HG03469 (cell line): Measurements from ENCODE around the gene VWCE.
"Not testable (repeated sequence)": the region's sequence is repeated elsewhere in the genome, so short reads cannot be mapped to it uniquely, and the experiment has no call there.

ENCODE experiments used
- ATAC-seq: cut with Tn5 transposase; IDR thresholded peaks from one replicate; pipeline ENCODE4 v1.9.1; 2021; ENCODE audit warnings: mild to moderate bottlenecking, moderate library complexity, moderate number of reproducible peaks; ENCODE audit not compliant: unreplicated experiment

VWCE gene

DNA sequence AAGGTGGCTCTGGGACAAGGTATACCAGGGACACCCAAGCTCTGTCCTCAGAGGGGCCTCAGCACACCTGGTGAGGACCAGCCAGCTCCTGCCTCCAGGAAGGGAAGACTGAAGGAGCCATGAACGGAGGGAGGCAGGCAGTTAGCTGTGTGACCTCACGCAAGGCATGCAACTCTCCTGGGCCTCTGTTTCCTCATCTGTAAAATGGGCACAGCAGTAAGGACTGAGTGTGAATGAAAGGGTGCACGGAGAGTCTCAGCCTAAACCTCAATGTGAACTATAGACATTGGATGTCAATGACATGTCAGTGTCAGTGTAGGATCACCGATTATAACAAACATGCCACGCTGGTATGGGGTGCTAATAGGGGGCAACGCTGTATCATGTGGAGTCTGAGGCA lies 35.8 kb downstream of the VWCE start:
- ATAC-seq = no peak

DNA sequence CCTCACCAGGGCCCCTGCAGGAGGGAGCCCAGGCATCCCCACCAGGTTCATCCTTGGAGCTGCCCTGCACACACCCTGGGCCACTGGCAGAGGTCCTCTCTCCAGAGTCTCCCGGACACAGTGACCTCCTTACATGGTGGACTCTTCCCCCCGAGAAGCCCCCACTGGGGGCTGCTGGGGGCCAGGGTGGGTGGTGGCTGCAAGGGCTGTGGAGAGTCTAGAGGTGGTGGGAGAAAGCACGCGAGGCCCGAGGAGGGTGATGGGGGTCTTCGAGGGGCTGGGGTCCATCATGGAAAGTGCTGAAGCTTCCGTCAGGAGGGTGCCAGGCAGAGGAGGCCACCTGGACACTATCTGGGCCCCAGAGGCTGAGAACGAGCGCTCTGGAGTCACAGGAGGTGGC lies 36.6 kb downstream of the VWCE start:
- no peak for ATAC-seq

DNA sequence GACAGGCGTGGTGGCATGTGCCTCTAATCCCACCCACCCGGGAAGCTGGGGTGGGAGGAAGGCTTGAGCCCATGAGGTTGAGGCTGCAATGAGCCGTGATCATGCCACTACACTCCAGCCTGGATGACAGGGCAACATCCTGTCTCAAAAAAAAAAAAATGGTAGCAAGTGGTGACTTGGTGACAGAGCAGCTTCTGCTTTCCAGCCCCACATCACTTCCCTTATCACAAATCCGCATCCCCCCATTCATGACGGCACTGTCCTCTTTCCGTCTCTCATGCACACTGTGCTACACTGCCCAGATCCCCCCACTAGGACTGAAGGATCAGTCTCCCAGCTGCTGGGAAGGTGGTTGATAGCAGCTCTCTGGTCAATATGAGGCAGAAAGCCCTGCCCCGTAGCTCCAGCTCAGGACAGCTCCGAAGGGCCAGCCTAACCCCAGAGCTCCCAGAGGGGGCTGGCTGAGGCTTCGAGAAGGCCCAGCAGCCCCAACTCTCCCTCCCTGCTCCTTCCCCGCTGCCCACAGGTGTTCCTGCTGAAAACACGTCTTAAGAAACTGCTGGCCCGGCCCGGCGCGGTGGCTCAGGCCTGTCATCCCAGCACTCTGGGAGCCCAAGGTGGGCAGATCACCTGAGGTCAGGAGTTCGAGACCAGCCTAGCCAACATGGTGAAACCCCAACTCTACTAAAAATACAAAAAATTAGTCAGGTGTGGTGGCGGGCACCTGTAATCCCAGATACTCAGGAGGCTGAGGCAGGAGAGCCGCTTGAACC lies 38.2 kb downstream of the VWCE start:
- ATAC-seq = no peak

DNA sequence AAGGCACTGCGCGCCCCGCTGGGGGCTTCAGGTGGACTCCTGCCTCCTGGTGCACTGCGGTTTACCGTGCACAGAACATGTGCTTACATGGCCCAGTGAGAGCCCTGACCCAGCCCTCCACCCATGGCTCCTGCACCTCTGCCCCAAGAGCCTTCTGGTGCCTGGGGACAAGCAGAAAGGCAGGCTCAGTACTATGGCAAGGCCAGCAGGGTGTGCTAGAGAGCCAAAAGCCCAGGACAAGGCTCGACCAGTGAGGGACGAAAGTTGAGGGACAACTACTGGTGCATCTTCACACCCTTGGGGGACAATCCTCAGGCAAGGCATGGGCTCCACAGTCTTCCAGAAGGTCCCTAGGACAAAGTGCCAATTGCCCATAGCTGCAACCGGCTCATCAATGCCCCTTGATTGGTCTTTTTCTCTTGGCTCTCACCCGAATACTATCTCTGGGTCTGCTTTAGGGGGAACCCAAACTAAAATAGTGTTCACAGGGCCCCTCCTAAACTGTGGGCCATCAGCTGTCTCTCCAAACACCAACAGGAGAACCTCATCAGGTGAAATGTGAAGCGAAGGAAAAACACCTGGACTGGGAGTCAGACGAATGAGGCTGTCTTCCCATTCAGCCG lies 40.6 kb downstream of the VWCE start:
- ATAC-seq = no peak

DNA sequence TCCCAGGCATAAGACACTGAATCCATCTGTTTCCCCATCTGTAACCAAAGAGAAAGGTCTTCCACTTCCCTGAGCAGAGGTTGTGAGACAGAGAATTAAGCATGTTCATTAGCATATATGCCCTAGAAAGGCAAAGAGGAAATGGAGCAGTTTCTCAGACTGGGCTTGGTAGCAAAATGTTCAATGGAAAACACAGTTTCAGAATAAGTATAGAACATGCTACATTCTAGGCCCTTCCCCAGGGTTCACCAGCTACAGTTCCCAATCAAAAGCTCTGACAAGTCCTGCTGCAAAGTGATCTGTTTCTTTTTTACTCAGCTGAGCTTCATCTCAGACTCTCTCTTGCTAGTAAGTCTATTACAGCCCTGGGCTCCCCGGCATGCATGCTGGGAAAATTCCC lies 42.8 kb downstream of the VWCE start:
- ATAC-seq = not testable (repeated sequence)

DNA sequence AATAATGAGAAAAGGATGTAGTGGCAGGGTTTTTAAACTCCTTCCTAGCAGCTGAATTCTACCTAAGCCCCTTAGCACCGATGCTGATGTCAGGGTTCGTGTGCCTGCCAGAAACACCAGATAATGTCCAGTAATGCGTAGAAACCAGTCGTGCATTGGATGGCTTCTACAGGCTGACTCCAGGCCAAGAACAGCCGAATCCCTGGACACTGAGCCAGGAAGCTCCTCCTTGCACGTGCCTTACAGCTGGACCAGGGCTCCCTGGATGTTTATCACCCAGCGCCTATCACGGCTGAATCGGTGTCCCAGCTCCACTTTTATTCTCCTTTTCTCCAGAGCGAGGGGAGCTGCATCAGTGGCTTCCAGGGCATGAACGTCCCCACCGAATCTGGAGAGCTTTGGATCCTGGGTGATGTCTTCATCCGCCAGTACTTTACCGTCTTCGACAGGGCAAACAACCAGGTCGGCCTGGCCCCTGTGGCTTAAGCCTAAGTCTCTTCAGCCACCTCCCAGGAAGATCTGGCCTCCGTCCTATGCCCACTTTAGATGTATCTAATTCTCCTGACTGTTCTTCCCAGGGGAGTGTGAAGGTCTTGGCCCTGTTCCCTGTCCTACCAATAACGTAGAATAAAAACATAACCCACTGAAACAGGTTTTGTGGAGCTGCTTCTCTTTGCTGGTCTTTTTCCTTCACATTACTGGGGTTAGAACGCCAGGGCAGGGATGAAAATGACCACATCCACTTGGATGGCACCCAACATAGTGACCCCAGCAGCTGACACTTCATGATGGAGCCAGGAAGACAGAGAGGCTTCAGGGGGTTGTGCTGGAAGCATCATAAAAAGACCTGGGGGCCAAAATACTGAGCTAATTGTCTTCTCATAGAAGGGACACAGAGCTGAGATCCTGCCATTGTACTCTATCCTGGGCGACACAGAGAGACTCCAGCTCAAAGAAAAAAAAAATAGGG lies 44.0 kb downstream of the VWCE start:
- ATAC-seq = not testable (repeated sequence)

DNA sequence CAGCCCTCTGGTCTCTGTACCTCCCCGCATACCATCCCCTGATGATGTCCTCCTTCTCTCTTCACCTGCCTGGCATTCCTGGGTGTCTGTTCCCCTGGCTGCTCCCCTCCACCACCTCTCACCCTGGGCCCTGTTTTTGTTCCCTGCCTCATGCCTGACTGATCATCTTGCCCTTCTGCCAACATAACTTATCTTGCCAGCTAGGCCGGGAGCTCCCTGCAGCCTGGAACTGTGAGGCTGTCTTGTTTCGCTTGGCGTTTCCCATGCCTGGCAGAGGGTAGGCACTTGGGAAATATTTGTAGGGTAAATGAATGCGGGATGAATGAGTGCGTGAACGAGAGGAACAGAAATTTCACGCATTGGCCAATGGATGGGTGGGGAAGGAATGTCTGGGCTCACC lies 45.9 kb downstream of the VWCE start:
- ATAC-seq = not testable (repeated sequence)

DNA sequence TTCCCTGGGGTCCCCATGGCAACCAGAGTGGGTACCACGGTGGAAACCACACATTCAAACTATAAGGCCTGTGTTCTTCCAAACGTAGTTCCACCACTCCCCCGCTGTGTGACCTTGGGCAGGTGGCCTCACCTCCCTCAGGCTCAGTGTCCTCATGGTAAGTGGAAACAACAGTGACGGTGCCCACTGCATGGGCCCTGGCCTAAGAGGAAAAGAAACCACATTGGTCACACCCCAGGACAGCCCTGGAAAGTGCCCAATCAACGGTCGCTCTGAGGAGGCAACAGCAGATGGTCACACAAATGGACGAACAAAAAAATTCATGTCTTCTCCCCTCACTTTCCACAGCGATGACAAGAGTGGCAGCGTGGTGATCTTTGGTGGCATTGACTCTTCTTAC lies 47.0 kb downstream of the VWCE start:
- not testable (repeated sequence) for ATAC-seq

DNA sequence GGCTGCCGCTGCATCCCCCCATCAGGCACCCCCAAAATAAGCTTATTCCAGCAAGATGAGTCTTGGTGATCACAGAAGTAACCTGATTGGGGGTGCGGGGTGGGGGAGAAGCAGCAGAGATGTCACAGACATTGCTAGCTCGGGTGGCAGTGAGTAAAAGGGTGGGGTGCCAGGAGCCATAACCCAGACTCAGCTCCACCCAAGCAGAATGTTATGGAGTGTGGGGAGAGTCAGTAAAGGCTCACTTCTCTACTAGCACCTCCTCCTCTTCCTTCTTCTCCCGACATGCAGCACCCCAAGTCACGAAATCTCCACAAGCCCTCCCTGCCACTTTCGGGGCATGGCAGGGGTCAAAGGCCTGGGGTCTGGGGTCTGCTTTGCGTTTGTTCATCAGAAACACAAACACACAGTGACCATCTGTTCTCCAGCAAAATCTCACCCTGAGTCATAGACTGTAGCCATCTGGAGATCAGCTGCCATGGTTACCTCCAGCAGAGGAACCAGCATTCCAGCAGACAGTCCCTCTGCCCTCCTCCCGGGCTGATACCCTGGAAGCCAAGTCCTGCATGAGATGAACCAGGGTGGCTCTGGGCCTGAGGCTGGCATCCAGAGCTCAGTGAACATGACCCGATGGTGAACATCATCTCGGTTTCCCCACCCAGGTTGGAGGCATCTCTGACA lies 49.7 kb downstream of the VWCE start:
- ATAC-seq = not testable (repeated sequence)

DNA sequence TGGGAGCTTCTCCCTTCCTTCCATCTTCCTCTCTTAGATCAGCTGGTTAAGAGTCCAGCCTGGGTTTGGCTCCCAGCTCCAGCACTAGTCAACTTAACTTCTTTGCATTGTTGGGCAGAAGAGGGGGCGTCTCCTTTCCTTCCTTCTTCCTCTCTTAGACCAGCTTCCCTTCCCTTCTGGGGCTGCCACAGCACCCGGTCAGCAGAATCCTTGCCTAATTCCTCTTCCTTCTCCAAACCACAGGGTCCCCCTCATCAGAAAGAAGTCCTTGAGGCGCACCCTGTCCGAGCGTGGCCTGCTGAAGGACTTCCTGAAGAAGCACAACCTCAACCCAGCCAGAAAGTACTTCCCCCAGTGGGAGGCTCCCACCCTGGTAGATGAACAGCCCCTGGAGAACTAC lies 53.6 kb downstream of the VWCE start:
- not testable (repeated sequence) for ATAC-seq

DNA sequence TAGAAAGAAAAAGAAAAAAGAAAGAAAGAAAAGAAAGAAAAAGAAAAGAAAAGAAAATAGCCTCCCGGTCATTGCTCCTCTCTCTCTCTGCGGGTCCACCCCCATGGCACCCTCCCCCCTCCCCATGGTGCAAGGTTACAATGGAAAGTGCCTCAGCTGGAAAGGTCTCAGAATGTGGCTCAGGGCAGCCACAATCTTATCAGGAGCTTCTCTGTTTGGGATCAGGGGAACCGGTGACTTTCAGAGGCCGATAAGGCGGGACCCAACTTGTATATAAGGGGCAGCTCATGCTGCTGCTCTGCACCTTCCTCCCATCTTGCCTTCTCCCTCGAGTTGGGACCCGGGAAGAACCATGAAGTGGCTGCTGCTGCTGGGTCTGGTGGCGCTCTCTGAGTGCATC lies 54.2 kb downstream of the VWCE start, which contains the start of gene PGA5:
Gene PGA5 (plus strand): TSS at position 301 of the 400 bp plus-strand sequence. CDS start 52 bp downstream, at position 353.
- not testable (repeated sequence) for ATAC-seq

DNA sequence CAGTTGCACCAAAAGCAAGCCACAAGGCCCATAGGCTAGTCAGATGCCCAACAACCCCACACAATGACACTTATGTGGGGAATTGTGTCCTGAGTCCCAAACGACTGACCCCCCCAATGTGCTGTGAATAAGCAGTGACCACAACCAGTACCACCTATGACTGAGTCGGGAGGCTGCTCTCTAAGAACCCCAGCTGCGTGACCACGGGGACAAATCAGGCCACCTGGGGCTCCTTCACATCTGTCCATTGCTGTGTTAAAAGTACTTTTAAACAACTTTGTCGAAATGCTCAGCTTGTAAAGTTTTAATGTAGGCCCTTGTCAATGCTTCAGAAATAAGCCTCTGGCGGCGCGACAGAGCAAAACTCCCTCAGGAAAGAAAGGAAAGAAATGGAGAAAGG lies 54.8 kb downstream of the VWCE start:
- not testable (repeated sequence) for ATAC-seq

DNA sequence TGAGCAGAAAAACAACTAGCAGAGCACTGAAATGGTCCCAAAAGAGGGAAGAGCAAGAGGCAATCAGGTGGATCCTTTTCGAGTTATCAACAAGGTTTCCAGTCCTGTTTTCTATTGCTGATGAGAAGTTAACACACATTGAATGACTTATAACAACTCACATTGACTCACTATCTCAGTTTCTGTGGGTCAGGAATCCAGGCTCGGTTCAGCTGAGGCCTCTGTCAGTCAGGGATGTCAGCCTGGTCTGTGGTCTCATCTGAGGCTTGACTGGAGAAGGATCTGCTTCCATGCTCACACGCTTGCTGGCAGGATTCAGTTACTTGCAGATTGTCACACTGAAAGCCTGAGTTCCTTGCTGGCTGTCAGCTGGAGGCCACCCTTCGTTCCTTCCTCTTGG lies 58.0 kb downstream of the VWCE start:
- not testable (repeated sequence) for ATAC-seq

DNA sequence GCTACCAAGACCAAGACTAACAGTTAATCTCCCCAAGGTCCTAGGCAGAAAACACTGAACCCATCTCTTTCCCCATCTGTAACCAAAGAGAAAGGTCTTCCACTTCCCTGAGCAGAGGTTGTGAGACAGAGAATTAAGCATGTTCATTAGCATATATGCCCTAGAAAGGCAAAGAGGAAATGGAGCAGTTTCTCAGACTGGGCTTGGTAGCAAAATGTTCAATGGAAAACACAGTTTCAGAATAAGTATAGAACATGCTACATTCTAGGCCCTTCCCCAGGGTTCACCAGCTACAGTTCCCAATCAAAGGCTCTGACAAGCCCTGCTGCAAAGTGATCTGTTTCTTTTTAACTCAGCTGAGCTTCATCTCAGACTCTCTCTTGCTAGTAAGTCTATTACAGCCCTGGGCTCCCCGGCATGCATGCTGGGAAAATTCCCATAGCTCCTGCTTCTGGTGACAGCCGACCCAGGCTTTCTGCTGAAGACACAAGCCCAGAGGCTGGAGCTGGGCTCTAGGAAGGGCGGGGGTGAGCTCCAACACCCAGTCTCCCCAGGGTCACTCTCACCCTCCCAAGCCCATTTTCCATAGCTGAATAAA lies 62.5 kb downstream of the VWCE start:
- ATAC-seq = not testable (repeated sequence)

DNA sequence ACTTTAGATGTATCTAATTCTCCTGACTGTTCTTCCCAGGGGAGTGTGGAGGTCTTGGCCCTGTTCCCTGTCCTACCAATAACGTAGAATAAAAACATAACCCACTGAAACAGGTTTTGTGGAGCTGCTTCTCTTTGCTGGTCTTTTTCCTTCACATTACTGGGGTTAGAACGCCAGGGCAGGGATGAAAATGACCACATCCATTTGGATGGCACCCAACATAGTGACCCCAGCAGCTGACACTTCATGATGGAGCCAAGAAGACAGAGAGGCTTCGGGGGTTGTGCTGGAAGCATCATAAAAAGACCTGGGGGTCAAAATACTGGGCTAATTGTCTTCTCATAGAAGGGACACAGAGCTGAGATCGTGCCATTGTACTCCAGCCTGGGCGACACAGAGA lies 63.5 kb downstream of the VWCE start:
- not testable (repeated sequence) for ATAC-seq

DNA sequence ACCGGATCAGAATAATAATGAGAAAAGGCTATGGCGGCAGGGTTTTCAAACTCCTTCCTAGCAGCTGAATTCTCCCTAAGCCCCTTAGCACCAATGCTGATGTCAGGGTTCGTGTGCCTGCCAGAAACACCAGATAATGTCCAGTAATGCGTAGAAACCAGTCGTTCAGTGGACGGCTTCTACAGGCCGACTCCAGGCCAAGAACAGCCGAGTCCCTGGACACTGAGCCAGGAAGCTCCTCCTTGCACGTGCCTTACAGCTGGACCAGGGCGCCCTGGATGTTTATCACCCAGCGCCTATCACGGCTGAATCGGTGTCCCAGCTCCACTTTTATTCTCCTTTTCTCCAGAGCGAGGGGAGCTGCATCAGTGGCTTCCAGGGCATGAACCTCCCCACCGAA lies 64.1 kb downstream of the VWCE start:
- ATAC-seq = not testable (repeated sequence)

DNA sequence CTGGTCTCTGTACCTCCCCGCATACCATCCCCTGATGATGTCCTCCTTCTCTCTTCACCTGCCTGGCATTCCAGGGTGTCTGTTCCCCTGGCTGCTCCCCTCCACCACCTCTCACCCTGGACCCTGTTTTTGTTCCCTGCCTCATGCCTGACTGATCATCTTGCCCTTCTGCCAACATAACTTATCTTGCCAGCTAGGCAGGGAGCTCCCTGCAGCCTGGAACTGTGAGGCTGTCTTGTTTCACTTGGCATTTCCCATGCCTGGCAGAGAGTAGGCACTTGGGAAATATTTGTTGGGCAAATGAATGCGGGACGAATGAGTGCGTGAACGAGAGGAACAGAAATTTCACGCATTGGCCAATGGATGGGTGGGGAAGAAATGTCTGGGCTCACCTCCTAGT lies 65.7 kb downstream of the VWCE start:
- not testable (repeated sequence) for ATAC-seq

DNA sequence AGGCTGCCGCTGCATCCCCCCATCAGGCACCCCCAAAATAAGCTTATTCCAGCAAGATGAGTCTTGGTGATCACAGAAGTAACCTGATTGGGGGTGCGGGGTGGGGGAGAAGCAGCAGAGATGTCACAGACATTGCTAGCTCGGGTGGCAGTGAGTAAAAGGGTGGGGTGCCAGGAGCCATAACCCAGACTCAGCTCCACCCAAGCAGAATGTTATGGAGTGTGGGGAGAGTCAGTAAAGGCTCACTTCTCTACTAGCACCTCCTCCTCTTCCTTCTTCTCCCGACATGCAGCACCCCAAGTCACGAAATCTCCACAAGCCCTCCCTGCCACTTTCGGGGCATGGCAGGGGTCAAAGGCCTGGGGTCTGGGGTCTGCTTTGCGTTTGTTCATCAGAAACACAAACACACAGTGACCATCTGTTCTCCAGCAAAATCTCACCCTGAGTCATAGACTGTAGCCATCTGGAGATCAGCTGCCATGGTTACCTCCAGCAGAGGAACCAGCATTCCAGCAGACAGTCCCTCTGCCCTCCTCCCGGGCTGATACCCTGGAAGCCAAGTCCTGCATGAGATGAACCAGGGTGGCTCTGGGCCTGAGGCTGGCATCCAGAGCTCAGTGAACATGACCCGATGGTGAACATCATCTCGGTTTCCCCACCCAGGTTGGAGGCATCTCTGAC lies 68.5 kb downstream of the VWCE start:
- ATAC-seq = not testable (repeated sequence)

DNA sequence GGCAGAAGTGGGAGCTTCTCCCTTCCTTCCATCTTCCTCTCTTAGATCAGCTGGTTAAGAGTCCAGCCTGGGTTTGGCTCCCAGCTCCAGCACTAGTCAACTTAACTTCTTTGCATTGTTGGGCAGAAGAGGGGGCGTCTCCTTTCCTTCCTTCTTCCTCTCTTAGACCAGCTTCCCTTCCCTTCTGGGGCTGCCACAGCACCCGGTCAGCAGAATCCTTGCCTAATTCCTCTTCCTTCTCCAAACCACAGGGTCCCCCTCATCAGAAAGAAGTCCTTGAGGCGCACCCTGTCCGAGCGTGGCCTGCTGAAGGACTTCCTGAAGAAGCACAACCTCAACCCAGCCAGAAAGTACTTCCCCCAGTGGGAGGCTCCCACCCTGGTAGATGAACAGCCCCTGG lies 72.4 kb downstream of the VWCE start:
- not testable (repeated sequence) for ATAC-seq

DNA sequence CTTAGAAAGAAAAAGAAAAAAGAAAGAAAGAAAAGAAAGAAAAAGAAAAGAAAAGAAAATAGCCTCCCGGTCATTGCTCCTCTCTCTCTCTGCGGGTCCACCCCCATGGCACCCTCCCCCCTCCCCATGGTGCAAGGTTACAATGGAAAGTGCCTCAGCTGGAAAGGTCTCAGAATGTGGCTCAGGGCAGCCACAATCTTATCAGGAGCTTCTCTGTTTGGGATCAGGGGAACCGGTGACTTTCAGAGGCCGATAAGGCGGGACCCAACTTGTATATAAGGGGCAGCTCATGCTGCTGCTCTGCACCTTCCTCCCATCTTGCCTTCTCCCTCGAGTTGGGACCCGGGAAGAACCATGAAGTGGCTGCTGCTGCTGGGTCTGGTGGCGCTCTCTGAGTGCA lies 73.1 kb downstream of the VWCE start, which contains the start of gene PGA4:
Gene PGA4 (plus strand): TSS at position 301 of the 400 bp plus-strand sequence. CDS start 54 bp downstream, at position 355.
- ATAC-seq = not testable (repeated sequence)
